GM18526 (cell line): ENCODE measurements around the gene RASSF7.

Source experiments
- POLR2A ChIP-seq: IDR thresholded peaks from 3 replicates; pipeline ENCODE4 v1.6.1; 2011; ENCODE audit not compliant: insufficient read length; ENCODE audit errors: extremely low read depth

Gene RASSF7

DNA sequence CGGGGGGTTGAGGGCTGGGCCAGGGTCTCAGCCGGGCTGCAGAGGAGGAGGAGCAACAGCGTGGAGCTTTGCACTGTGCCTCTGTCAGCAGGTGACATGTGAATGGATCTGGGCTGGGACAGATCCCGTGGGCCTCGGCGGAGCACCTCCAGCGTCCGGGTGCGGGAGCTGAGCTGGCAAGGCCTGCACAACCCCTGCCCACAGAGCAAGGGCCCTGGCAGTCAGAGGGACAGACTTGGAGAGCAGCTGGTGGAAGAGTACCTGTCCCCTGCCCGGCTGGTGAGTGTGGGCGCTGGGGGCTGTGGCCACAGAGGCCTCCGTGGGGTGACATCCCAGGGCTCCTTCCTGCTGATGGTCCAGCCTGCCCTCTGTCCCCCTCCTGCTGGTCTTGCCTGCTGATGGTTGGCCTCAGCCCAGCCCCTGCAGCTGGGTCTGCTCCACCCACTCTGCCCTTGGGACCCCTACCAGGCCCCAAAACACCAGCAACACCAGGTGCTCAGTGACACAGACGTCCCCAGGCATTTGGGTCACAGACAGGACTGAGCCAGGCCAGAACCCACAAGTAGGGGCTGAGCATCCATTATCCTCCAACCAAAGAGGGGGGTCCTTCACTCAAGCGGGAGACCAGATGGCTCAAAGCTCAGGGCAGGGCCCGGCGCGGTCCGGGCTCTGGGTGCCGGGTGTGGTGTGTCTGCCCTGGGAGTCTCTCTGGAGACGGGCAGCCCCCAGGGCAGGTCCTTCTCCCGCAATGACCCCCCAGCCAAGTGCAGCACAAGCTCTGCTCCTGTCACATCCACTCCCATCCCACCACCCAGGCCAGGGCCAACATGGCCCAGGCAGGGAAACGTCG lies 20.0 kb upstream of the RASSF7 start:
- no peak for TF ChIP-seq POLR2A

DNA sequence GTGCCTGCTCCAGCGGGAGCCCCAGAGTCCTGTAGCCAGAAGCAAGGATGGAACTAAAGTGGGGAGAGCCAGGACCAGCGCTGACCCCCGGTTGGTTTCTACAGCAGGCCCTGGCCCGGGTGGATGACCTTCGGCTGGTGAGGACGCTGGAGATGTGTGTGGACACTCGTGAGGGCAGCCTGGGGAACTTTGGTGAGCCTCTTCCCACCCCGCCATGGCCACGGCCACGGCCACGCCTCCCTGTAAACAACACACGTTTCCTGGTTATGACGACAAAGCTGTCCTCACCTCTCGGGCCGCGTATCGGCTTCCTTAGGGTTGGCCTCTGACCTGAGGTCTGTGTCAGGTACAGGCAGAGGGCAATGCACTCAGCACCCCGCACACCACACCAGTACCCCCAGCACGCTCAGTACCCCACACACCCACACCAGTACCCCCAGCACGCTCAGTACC lies 19.3 kb upstream of the RASSF7 start:
- TF ChIP-seq POLR2A: no peak

DNA sequence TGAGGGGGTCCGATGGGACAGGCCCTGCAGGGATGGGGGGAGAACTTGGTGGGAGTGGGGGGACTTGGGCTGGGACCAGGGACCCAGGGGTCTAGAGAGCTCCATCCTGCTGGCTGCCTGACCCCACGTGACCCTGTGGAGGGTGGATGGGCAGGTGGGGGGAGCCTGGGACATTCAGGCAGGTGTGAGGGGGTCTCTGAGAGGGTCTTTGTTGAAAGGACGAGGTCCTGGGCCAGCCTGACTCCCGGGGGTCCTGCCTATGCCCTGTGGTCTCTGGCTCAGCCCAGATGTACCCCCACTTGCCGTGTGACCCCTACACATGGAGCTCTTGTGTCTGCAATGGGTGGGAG lies 16.0 kb upstream of the RASSF7 start:
- no peak for TF ChIP-seq POLR2A

DNA sequence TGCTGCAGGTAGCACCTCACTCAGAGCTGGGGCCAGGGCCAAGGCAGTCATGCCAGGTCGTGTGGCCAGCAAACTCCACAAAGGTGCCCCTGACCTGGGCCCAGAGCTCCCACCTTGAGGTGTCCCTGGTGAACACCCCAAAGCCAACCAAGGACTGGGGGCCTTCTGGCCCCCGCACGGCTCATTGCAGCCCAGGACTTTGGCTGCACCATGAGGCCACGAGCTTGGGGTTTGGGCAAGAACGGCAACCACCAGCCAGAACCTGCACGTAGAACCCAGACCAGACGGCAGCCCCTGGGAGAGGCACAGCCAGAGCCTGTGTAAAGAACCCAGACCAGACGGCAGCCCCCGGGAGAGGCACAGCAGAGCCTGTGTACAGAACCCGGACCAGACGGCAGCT lies 15.6 kb upstream of the RASSF7 start:
- TF ChIP-seq POLR2A: no peak

DNA sequence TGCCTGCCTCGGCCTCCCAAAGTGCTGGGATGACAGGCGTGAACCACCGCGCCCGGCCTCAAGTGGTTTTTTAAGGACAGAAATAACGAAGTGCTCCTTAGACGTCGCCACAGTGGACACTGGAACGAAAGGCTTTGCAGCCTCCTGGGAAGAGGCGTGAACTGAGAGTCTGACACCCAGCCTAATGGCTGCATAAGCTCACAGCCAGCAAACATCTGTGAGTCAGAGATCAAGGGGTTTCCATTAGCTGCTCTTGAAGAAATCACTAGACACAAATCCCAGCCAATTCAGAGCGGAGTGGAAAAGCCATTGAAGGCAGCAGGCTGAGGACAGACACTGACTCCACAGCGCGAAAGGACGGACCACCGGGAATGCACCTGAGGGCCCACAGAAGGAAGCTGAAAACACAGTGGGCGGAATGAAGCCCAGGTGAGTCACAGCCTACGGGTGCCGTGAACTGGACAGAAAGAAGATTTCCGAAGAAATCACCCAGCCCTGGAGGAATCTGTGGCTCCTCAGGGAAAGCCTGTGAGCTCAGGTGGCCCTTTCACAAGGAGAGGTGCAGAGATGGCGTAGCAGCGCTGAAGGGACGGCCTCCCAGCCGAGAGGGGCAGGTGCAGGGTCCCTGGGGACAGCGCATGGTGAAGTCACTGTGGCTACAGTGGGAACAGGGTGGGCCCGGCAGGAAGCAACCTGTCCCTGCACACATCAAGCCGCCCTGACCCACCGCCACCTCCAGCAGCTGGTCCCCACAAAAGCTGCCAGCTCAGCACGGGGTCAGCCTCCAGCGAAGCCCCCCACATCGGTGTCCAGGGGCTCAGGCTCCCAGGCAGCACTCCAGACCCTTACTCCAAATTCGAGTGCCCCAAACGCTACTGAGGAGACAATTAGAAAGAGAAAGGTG lies 11.8 kb upstream of the RASSF7 start:
- no peak for TF ChIP-seq POLR2A

DNA sequence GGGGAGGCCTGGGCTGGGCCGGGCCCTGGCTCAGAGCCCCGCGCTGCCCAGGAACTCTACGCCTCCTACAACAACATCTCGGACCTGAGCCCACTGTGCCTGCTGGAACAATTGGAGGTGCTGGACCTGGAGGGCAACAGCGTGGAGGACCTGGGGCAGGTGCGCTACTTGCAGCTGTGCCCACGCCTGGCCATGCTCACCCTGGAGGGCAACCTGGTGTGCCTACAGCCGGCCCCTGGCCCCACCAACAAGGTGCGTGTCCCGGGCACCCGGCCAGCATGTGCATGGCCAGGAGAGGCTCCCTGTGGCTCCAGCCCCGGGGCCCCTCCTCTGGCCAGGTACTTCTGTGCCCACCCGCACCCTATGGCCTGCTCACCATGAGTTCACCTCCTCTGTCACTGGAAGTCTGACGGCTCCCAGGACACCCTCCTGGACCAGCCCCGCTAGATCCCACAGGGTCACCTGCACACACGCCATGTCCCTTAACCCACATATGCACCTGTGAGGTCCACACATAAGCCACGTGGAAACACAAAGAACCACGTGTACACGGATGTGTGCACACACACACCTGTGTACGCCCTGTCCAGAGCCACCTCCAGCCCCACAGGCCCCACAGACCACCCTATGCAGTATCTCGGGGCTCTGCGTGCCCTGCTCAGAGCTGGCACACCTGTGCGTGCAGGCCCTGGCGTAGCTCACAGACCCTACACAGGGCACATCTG lies 10.6 kb upstream of the RASSF7 start:
- no peak for TF ChIP-seq POLR2A

DNA sequence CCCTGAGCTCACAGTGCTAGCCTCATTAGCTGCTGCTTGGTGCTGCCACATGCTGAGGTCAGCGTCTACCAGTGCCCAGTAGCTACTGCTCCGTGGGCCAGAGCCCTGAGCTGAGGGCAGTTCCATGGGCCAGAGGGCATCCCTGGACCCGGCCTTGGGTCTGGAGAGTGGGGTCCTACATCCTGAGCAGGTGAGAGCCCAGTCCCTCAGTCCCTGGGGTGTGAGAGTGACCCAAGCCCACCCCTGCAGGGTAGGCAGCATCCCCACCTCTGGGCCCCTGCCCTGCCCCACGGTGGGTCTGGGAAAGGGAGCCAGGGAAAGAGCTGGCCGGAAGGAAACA lies 10.1 kb upstream of the RASSF7 start:
- TF ChIP-seq POLR2A: no peak

DNA sequence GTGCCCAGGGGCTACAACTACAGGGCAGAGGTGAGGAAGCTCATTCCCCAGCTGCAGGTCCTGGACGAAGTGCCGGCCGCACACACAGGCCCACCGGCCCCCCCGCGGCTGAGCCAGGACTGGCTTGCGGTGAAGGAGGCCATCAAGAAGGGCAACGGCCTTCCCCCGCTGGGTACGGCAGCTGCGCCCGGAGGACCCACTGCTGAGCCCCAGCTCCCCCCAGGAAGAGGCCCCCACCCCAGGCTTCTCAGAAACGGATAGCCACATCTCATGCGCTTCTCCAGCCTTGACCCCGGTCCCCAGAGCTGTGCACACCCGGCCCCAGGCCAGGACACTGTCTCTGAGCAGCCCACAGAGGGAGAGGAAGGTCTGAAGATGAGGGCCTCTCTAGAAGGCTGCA lies 9.6 kb upstream of the RASSF7 start:
- no peak for TF ChIP-seq POLR2A

DNA sequence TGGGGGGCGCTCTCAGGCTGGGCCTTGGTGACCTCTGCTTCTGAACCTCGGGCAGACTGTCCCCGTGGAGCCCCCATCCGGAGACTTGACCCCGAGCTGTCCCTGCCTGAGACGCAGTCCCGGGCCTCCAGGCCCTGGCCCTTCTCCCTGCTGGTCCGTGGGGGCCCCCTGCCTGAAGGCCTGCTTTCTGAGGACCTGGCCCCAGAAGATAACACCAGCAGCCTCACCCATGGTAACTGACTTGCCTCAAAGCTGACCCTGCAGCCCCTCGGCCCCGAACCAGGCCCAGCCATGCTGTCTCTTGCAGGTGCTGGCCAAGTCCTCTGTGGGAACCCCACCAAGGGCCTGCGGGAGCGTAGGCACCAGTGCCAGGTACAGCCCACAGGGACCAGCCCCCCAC lies 9.2 kb upstream of the RASSF7 start:
- no peak for TF ChIP-seq POLR2A

DNA sequence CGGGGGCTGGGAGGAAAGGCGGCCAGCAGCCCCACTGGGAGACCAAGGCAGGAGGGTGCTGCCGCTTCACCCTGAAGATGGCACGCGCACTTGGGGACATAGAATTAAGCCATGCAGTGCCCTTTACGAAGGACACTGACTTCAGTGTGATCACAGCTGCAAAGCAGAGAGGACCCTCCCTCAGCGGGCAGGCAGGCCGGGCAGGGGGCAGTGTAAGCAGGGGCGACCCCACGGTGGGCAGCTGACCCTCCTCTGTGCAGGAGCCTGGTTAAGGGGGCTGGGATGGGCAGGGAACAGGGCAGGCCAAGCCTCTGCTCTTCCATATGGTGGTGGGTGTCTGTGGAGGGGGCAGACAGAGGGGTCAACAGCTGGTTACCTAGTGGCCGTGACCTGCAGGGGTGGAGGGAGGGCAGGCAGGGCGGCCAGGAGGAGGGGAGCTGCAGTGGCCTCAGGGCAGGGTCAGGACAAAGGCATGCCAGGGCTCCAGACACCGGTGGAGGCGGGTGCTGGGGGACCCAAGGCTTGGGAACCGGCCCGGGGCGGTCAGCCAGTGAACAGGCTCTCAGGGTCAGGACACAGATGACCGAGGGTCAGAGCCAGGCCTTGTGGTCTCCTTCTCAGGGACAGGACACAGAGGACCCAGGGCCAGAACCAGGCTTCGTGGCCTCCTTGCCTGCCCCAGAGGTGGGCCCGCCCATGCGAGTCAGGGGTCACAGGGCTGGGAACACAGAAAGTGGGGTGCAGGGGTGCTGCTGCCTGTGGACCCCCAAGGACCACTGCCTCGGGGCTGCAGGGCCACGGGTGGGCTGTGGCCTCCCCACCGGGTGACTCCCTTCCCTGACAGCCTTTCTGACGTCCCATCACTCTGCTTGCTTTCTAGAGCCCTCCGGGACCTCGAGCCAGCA lies 7.4 kb upstream of the RASSF7 start:
- no peak for TF ChIP-seq POLR2A

DNA sequence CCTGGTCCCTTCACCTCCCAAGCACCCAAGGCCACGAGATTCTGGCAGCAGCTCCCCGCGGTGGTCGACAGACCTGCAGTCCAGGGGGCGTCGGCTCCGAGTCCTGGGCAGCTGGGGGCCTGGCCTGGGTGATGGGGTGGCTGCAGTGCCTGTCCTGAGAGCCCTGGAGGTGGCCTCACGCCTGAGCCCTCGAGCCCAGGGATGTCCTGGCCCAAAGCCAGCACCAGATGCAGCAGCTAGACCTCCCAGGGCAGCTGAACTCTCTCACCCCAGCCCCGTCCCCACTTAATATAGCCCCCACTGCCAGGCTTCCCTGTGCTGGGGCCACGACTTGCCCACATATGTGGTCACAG lies 6.8 kb upstream of the RASSF7 start:
- TF ChIP-seq POLR2A: no peak

DNA sequence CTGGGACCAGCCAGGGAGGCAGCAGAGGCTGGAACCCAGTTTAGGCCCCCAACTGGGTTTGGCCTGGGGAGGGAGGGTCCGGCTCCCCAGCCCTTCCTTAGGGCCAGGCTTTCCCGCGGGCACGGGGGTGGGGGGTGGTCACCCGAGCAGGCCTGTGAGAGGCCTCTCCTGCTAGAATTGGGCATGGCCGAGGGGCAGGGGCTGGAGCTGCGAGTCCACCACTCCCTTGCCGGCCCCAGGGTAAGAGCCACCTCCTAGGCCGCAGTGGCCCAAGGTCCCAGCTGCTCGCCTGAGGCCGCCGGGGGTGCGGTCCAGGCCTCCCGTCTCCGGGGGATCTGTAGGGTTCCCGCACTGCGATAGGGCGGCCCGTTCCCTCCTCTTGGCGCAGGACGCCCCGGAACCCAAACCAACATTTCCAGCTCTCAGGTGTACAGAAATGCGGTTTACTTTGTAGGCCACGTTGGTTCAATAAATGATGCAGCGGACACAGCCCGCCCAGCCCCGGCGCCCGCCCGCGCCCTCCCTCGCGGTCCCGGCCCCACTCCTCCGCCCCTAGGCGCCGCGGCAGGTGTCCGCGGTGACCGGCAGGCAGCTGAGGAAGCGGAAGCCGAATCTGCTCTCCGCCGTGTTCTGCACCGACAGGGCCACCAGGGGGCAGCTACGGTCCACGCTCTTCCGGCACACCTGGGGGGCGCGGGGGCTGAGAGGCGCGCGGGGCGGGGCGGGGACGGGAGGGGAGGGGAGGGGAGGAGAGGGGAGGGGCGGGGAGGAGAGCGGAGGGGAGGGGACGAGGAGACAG lies 6.1 kb upstream of the RASSF7 start:
- no peak for TF ChIP-seq POLR2A

DNA sequence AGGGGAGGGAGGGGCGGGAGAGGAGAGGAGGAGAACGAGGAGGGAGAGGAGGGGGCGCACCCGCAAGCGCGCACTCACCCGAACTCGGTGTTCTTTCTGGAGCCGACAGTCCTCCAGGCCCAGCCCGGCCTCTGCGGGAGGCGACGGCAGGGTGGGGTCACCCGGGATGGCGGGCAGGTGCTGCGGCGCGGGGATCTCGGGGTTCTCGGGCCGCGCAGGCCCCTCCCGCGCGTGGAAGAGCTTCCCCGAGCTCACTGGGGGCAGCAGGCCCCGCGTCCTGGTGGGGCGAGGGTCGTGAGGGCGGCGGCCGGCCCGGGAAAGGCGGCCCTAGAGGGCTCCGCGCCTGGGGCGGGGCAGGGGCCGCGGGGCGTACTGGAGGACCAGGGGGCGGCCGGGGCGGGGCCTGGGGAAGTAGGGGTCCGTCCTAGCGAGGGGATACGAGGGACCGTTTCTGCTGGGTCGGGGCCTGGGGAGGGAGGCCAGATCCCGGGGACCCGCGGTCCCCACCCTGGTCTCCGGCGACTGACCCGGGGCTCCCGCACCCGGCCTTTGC lies 5.5 kb upstream of the RASSF7 start:
- no peak for TF ChIP-seq POLR2A
